GM18526 (cell line): Measurements from ENCODE around the gene ZNF581.

Source experiments
- POLR2A ChIP-seq: IDR thresholded peaks from 3 replicates; pipeline ENCODE4 v1.6.1; 2011; ENCODE audit not compliant: insufficient read length; ENCODE audit errors: extremely low read depth

ZNF581 gene

GRCh38 chr19:55672418-55672817 lies 29.0 kb downstream of the ZNF581 start:
- no peak for TF ChIP-seq POLR2A

DNA sequence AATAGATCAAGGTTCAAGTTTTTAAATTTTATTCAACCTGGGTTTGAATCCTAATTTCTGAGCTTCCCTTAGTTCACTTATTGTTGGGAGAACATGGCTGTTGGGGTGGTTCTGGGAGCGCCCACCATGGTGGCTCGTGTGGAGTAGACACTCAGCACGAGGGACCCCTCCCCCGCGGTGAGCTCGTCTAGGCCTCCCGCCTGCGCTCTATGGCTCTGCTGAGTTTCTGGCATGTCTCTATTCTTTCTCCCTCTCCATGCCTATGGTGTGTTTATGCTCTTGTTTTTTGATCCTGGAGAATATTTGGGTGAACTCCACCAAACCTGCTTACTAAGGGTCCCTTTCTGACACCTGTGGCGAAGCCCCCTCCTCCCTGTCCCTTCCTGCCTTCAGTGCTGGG lies 30.0 kb downstream of the ZNF581 start:
- no peak for TF ChIP-seq POLR2A

DNA sequence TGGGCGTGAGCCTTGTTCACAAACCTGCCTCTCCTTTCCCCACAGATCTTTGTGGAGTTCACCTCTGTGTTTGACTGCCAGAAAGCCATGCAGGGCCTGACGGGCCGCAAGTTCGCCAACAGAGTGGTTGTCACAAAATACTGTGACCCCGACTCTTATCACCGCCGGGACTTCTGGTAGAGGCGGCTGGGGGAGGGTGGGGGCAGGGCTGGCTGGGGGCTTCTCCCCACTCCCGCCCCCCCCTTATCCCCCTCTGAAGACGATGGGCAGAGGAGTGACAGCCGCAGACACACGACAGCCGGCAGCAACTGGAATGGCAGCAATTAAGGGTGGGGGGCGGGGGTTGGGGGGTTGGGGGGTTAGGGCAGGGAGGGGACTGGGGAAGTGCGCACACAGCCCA lies 30.4 kb downstream of the ZNF581 start:
- TF ChIP-seq POLR2A: no peak

- TF ChIP-seq POLR2A: no peak
Measured at GRCh38 chr19:55674459-55674840, 31.0 kb downstream of the ZNF581 start.

DNA sequence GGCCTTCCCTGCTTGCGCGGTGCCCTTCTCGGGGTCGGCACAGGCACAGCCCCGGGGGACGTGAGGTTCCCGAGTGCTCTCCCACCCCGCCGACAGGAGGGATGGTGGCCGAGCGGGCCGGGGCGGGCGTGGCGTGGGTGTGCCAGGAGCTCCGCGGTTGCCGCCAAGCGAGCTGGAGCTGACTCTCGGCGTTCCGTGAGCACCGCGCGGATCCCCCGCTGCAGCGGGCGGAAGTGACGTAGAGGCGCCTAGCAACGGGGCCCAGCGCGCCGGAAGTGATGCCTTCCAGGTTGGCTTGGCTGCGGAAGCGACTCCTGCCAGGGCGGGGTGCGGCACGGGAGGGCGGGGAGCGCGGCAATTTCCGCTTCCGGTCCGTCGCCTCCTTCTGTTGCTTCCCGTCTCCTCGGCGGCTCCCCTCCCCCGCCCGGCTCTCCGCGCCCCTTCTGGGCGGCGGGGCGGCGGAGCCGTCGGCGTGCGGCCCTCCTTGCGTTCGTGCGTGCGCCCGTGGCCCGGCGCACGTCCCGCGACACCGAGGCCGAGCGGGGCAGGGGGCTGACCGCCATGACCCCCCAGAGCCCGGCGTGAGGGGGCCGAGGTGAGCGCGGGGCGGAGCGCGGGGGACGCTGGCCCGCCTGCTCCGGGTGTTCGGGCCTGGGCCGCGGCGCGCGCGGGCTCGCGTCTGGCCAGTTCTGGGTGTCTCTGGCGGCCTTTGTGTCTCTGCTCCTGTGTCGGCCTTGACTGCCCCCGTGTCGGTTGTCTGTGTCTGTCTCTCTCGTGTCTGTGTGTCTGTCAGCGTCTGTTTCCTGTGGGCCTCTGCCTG lies 31.6 kb downstream of the ZNF581 start, which contains the start of gene EPN1:
TSS of gene EPN1 (plus strand) at position 386 of the 820 bp plus-strand sequence. CDS start 3,402 bp downstream, outside the sequence.
- peak; percentile 59 for TF ChIP-seq POLR2A

DNA sequence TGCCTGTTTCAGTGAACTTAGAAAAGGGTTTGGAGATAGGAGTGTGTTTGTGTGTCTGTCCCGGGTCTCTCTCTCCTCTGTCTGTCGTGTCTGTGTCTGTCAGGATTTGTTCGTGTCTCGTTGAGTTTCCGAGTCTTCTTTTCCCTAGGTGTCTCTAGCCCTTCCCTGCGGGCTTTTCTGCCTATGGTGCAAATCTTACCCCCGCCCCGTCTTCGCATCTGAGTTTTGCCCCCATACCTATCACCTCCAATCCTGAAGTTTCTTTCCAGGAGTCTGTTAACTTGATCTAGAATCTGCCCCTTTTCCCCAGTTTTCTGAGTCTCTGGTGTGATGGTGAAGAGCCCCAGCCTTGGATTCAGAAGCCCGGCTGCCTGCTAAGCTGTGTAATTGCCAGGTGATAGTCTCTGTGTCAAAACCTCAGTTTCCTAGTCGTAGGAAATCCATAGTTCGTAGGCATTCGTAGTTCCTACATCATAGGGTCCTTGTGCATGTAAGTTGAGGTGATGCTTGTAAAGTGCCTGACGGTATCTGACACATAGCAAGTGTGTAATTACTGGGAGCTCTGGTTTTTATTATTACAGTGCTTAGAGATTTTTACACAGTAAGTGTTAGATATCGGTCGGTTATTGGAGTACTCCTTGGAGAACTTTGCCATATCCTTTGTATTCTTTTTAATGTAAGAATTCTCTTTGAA lies 32.4 kb downstream of the ZNF581 start:
- TF ChIP-seq POLR2A: no peak

DNA sequence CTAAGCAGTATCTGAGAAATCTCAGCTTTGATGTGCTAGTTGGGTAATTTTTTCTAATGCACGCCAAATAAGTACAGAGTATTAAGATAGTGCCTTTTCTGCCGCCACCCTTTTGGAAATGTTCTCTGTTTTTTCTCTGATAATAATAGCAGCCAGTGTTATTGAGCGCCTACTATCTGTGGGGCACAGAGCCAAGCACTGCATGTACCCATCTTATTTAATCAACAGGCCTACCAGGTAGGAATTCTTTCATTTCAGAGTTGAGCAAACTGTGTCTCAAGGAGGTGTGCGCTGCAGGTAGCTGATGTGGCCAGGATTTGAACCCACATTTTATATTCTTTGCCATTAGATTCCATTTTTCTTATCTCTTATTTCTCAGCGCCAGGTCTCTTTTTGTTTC lies 32.9 kb downstream of the ZNF581 start:
- no peak for TF ChIP-seq POLR2A

GRCh38 chr19:55676889-55677505 lies 33.5 kb downstream of the ZNF581 start:
- TF ChIP-seq POLR2A: no peak

GRCh38 chr19:55677572-55678028 lies 34.2 kb downstream of the ZNF581 start:
- TF ChIP-seq POLR2A: no peak

DNA sequence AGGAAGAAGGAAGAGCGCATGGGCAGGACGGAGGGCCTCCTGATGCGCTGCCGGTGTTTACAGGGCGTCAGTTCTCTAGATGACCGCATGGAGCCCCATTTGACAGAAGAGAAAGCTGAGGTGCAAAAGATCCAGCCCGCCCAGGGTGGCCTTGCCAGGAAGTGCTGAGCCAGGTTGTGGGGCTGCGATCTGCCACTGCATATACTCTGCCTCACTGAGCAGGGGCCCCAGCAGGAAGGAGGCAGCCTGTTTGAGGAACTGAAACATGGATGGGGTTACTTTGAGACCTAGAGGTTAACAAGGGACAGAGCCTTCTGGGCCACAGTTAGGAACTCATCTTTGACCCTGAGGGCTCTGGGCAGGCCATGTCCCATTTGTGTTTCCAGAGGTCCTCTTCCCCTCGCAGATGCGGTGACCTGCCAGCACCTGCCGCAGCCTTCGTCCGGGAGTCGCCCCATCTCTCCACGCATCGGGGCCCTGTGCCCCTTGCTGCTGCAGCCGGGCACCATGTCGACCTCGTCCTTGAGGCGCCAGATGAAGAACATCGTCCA lies 34.7 kb downstream of the ZNF581 start:
- peak; percentile 36 for TF ChIP-seq POLR2A

DNA sequence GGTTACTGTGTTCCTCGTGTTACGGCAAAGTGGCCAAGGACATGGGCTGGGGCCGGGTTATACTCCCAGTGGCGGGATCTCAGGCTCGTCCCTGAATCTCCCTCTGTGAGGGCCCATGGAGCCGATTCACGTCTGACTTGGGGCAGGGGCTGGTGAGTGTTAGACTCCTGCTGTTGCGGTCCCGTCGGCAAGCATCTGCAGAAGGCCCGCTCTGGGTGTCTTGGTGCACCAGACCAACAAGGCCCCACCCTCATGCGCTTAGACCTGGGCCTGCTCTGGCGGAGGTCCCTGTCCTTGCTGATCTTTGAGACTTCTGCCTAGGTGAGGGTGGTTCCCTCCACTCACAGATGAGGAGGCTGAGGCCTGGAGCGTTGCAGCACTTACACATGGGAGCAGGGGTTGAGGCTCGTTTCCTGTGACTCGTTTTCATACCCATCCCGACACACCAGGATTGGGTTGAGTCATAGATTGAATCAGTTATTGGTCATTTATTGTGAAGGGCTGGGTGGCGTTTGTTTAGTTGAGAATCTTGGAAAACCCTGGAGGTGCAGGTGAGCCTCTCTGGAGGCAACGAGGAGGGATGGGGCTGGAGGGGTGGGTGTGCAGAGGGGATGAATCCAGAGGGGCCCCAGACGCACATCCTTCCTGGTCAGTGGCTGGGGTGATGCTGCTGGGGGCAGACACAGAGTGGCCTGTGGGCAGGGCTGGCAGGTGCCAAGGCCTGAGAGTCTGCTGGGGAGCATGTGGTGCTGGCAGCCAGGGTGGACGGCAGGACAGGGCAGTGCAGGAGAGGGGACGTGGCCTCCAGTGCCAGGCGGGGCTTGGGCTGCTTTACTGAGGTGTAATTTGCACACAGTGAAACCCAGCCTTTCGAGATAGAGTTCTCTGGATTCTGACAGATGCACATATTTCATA lies 36.2 kb downstream of the ZNF581 start:
- TF ChIP-seq POLR2A: no peak

- no peak for TF ChIP-seq POLR2A
Measured at GRCh38 chr19:55680339-55681130, 37.1 kb downstream of the ZNF581 start.

DNA sequence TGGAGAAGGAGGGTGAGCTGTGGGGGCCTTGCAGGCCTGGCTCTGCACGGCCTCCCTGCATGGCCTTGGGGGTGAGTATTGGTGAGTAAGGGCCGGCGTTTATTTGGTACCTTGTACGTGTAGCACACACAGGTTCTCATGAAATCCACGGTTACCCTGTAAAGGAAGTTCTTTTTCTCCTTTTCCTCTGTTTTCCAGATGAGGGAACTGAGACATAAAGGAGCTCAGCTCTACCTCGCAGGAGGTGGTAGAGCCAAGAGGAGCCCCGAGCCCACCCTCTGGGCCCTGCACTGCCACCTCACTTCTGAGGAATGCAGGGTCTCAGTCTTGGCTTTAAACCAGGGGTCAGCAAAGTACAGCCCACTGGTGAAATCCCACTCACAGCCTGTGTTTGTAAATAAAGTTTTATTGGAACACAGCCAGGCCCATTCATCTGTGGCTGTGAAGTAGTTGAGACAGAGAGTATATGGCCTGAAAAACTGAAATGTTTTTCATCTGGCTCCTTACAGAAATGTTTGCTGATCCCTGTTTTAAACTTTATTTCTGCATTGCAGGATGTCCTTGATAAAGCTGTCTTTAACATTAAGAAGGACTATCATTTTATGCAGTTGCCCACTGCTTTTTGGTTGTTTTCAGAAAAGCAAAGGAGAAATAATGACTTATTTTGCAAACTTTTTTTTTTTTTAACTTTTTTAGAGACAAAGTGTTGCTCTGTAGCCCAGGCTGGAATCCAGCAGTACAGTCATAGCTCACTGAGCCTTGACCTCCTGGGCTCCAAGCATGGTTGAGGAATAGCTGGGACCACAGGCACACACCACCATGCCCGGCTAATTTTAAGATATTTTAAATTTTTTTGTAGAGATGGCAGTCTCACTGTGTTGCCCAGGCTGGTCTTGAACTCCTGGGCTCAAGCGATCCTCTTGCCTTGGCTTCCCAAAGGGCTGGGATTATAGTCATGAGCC lies 38.0 kb downstream of the ZNF581 start:
- no peak for TF ChIP-seq POLR2A
